GDM1 (cell line): Measurements from ENCODE around the gene SLCO1B1.

Experiments used
- DNase-seq: peaks from one replicate; lab custom pipeline; 2025; lab: John Stamatoyannopoulos, UW

SLCO1B1 gene

GRCh38 chr12:21221778-21222177 lies 90.8 kb downstream of the SLCO1B1 start:
- DNase-seq, result no peak

GRCh38 chr12:21223930-21224329 lies 92.9 kb downstream of the SLCO1B1 start:
- DNase-seq, result no peak

GRCh38 chr12:21234395-21234794 lies 103.4 kb downstream of the SLCO1B1 start:
- no peak for DNase-seq

- DNase-seq, result no peak
Observed at GRCh38 chr12:21239866-21240265, 108.9 kb downstream of the SLCO1B1 start.

GRCh38 chr12:21248679-21249078 lies 117.7 kb downstream of the SLCO1B1 start:
- no peak for DNase-seq

GRCh38 chr12:21252070-21252469 lies 121.1 kb downstream of the SLCO1B1 start:
- no peak for DNase-seq

DNA sequence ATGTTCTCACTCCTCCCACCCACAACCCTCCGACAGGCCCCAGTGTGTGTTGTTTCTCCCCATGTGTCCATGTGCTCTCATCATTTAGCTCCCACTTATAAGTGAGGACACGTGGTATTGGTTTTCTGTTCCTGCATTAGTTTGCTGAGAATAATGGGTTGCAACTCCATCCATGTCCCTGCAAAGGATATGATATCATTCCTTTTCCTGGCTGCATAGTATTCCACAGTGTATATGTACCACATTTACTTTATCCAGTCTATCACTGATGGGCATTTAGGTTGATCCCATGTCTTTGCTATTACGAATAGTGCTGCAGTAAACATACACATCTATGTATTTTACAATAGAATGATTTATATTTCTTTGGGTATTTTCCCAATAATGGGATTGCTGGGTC lies 126.2 kb downstream of the SLCO1B1 start:
- no peak for DNase-seq

DNA sequence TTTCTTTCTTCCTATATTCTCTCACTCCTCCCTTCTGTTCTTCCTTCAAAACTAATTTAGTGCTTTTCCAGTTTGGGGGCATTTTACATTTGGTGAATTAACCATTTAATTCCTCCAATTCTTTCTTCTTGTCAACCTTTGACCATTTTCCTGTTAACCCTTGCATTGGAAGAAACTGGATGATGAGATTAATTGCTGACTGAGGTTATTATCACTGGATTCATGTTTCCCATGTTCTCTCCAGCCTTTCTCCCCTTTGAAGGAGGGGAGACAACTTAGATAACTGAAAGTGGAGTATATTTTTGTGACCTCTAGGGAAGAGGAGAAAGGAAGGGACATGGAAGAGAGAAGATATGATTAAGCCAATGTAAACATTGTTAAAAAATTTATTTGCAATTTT lies 133.2 kb downstream of the SLCO1B1 start:
- DNase-seq, result no peak

GRCh38 chr12:21265932-21266331 lies 134.9 kb downstream of the SLCO1B1 start:
- no peak for DNase-seq

- no peak for DNase-seq
Observed at GRCh38 chr12:21276826-21277225, 145.8 kb downstream of the SLCO1B1 start.
